AG04449 (cell line): ENCODE measurements around the gene SMARCA5.

Experiments used
- CTCF ChIA-PET: fragments of 350-600 bp; formaldehyde crosslinking; extraction: SDS; loops from one replicate; lab custom pipeline; 2021; ENCODE audit warnings: antibody characterized with exemption; lab: Yijun Ruan, JAX
- POLR2A ChIA-PET: fragments of 400-600, 350-600 bp; formaldehyde crosslinking; extraction: SDS; loops from one replicate; lab custom pipeline; 2020; ENCODE audit warnings: antibody characterized with exemption, inconsistent platforms; lab: Yijun Ruan, JAX
- DNase-seq: peaks from one replicate; pipeline ENCODE4 v3.0.0-alpha.2; 2010; ENCODE audit warnings: low read depth, low spot score
- H3K4me3 ChIP-seq: 2 replicates; pipeline ENCODE4 v1.5.1; 2011; ENCODE audit warnings: low read depth, mild to moderate bottlenecking, control low read depth, low read length
- TF ChIP-seq, protein P1 (sequence below): IDR thresholded peaks from one replicate; pipeline ENCODE4 v1.5.1; 2011; ENCODE audit warnings: mild to moderate bottlenecking, moderate library complexity, low read length, control low read depth, inconsistent platforms; ENCODE audit not compliant: insufficient read depth; ENCODE audit errors: missing control alignments

Gene SMARCA5

DNA sequence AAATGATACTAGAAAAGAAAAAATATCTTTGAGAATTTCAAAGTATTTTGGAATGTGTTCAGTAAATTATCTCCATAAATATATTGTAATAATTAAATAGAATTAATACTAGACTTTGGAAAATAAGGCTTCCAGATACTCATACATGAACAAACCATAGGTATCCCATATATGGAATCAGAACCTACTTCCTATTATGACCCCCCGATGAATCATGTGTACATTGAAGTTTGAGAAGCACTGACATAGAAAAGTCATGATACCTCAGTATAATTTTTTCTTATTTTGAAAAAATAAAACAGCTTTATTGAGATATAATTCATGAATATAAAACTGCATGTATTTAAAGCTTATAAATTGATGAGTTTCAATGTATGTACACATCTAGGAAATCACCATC is 27.2 kb upstream of the SMARCA5 start:
- TF ChIP-seq, protein P1, sequence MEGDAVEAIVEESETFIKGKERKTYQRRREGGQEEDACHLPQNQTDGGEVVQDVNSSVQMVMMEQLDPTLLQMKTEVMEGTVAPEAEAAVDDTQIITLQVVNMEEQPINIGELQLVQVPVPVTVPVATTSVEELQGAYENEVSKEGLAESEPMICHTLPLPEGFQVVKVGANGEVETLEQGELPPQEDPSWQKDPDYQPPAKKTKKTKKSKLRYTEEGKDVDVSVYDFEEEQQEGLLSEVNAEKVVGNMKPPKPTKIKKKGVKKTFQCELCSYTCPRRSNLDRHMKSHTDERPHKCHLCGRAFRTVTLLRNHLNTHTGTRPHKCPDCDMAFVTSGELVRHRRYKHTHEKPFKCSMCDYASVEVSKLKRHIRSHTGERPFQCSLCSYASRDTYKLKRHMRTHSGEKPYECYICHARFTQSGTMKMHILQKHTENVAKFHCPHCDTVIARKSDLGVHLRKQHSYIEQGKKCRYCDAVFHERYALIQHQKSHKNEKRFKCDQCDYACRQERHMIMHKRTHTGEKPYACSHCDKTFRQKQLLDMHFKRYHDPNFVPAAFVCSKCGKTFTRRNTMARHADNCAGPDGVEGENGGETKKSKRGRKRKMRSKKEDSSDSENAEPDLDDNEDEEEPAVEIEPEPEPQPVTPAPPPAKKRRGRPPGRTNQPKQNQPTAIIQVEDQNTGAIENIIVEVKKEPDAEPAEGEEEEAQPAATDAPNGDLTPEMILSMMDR: no peak
- ChIA-PET CTCF (interaction anchor here (1.3 to 4.3 kb wide), 2 partner anchors 26 to 282 kb away, joined by 3 to 58 read pairs; no protein-coding TSS in a partner anchor), POLR2A (no interaction called here)
- H3K4me3 ChIP-seq: no peak overlapping the region
- no peak for DNase-seq

DNA sequence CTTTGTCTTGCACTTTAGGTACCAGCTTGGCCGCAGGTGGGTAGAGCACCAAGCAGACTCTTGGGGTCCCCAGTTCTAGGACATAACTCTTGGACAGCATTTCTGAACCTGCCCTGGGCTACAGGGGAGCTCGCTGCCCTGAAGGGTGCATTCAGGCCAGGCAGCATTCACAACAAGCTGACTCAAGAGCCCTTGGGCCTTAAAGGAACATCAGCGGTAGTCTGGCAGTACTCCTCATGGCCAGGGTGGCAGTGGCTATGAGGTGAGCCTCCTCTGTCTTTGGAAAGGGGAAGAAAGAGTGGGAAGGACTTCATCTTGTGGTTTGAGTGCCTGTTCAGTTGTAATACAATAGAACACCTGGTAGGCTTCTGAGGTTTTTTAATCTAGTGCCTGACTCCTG is 24.8 kb upstream of the SMARCA5 start:
- DNase-seq: no peak
- CTCF ChIA-PET: interaction anchor here (1.5 to 3.3 kb wide), 3 partner anchors 11 to 286 kb away, joined by 3 to 14 read pairs (median 4); no protein-coding TSS in a partner anchor
- H3K4me3 ChIP-seq: no peak overlapping the region
- POLR2A ChIA-PET: no interaction called here
- TF ChIP-seq, protein P1: no peak

DNA sequence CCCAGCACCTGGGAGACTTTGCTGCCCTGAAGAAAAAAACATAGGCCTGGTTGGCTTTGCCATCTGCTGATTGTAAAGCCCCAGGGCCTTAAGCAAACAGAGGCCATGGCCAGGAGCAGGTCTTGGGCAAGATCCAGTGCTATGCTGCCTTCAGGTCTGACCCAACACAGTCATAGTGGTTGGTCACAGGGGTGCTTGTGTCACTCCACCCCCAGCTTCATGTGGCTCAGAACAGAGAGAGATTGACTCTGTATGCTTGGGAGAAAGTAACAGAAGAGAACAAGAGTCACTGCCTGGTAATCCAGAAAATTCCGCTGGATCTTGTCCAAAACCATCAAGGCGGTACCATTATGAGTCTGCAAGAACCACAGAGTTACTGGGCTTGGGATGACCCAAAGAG is 24.4 kb upstream of the SMARCA5 start:
- TF ChIP-seq, protein P1: no peak
- CTCF ChIA-PET: interaction anchor here (0.7 to 3.3 kb wide), 3 partner anchors 9 to 286 kb away, joined by 3 to 14 read pairs (median 4); no protein-coding TSS in a partner anchor
- POLR2A ChIA-PET: no interaction called here
- DNase-seq: no peak
- no peak overlapping the region for H3K4me3 ChIP-seq

DNA sequence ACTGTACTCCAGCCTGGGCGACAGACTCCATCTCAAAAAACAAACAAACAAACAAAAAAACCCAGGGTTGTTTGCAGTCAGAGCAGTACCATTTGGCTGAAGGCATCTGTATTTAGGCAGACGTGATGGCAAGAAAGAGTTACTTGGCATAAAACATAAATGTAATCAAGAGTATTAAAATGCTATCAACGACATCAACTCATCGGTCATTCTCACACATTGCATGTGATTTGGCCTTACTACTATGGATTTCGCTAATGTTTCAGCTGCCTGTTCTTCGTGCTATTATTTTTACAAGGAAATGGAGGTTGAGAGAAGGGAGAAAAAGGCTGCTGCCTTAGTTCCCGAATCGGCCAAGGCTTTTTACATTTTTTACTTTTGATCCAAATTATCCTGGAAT is 15.5 kb upstream of the SMARCA5 start:
- ChIA-PET CTCF (no interaction called here), POLR2A (no interaction called here)
- DNase-seq: no peak
- no peak overlapping the region for H3K4me3 ChIP-seq
- TF ChIP-seq, protein P1: no peak

DNA sequence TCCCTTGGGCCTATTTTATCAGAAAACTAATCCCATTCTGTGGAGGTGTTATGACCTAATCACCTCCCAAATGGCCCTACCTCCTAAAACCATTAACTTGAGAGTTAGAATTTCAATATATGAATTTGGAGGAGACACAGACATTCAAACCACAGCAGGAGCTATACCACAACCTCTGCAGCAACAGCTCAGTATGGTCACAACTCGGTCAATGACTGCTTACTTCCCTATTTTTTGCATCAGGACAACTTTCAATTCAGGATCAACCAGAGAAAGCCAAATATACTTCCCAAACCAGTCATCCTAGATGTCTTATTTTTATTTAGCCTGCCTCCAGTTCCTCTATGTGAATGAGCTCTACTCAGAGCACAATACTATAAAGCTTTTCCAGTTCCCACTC is 11.3 kb upstream of the SMARCA5 start:
- DNase-seq: no peak
- TF ChIP-seq, protein P1: no peak
- H3K4me3 ChIP-seq: no peak overlapping the region
- ChIA-PET POLR2A (interaction anchor here (0.6 kb wide), 1 partner anchor 117 kb away, joined by 3 read pairs; no protein-coding TSS in a partner anchor), CTCF (interaction anchor here (0.5 kb wide), 1 partner anchor 277 kb away, joined by 3 read pairs; no protein-coding TSS in a partner anchor)

DNA sequence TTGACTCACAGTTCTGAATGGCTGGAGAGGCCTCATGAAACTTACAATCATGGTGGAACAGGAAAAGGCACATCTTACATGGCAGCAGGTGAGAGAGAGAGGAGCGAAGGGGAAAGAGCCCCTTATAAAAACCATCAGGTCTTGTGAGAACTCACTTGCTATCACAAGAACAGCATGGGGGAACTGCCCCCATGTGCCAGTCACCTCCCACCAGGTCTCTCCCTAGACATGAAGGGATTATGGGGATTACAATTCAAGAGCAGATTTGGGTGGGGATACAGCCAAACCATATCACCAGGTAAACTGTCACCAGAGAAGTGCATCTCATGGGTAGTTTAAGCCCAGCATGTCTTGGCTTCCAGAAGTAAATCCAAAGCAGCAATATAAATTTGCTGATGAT is 7.5 kb upstream of the SMARCA5 start:
- ChIA-PET CTCF (no interaction called here), POLR2A (no interaction called here)
- no peak for DNase-seq
- TF ChIP-seq, protein P1: no peak
- no peak overlapping the region for H3K4me3 ChIP-seq
